ENCODE measurements around the gene DPYSL5. TPM values are rescaled to one million over a fixed set of nuclear protein-coding genes. Genes with fewer than 3 reads are reported as not detected.

The DPYSL5 gene
- total and polyA plus RNA-seq, 2 donors (not counting 3 experiments of a cell fraction or from before 2014, with no cell fraction given), result not detected

DNA sequence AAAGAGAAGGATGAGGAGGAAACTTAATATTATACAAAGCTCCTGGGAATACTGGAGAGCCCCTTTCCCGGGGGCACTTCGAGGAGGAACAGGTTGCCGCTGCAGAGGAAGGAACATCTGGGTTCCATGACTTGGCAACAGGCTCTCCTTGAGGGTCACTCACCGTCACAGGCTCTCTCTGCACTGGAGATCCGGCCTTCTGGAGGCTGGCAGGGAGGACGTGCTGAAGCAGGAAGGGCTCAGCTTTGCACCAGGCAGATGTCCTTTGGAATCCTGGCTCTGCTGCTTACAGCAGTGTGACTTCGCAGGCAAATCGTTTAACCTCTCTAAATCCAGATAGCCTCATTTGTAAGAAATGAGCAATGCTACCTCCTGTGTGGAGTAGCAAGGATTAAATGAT is 2.9 kb upstream of the DPYSL5 start:
- H3K27me3 ChIP-seq (ENCODE audit: control insufficient read depth in 2 of 2, insufficient read depth in 2 of 2, low read length in 2 of 2), result peaks cover 44 to 62% of the 10 kb centered on the region in 2 experiments
- H3K4me3 ChIP-seq (replicated peaks in 1 of 3; ENCODE audit: insufficient read depth in 1 of 3, low read depth in 1 of 3, low read length in 3 of 3), result no peak overlapping the region
- ChIA-PET POLR2A (no interaction called here), CTCF (interaction anchor here (1.0 to 3.9 kb wide), 16 partner anchors 10 to 448 kb away, joined by 3 to 210 read pairs (median 9); partner anchors contain the start of gene OST4)
- H3K9me3 ChIP-seq (replicated peaks; ENCODE audit: control insufficient read depth, insufficient read depth, low read length), result no peaks in the 10 kb centered on the region
- dilution Hi-C loops (cut with MboI; ENCODE audit: extremely low pct_ligation_motif_present, low sequenced_read_pairs) (no loop called here), intact Hi-C loops (cut with micrococcal nuclease) (loop anchor here (5.0 kb wide), 2 partner anchors 77 to 242 kb away; partner anchors contain the start of gene KHK)
- no peak overlapping the region for H3K9ac ChIP-seq (replicated peaks; ENCODE audit: extremely low read depth, insufficient read depth, low read length)
- TF ChIP-seq POLR2A (IDR thresholded peaks at IDR 0.05; ENCODE audit: low read depth, low read length), result no peak
- TF ChIP-seq GATA2 (IDR thresholded peaks at IDR 0.05; ENCODE audit: insufficient read depth, insufficient read length, low read depth, low read length), result no peak
- no peak for TF ChIP-seq MAX (IDR thresholded peaks at IDR 0.05; ENCODE audit: insufficient read depth, insufficient read length)
- no peak for TF ChIP-seq JUN (IDR thresholded peaks at IDR 0.05; ENCODE audit: borderline replicate concordance, insufficient read depth, insufficient read length, low read depth)
- no peak for TF ChIP-seq POLR2AphosphoS5 (IDR thresholded peaks at IDR 0.05; ENCODE audit: insufficient read depth, low read depth, low read length)
- no peak for TF ChIP-seq FOS (IDR thresholded peaks at IDR 0.05; ENCODE audit: borderline replicate concordance, insufficient read depth, low read length)
- H3K79me2 ChIP-seq (ENCODE audit: control insufficient read depth, insufficient read depth, low read length), result no peaks in the 10 kb centered on the region
- no peak overlapping the region for H3K27ac ChIP-seq (ENCODE audit: insufficient read depth, low read depth, low read length)
- H2AFZ ChIP-seq (ENCODE audit: low read depth, low read length), result no peak overlapping the region
- H4K20me1 ChIP-seq (replicated peaks; ENCODE audit: control insufficient read depth, extremely low read depth, insufficient read depth, low read length), result no peaks in the 10 kb centered on the region
- no peaks in the 10 kb centered on the region for H3K36me3 ChIP-seq (ENCODE audit: control insufficient read depth in 2 of 2, extremely low read depth in 1 of 2, insufficient read depth in 2 of 2, low read length in 2 of 2)
- DNase-seq (ENCODE audit: low read depth, low spot score) (no peak), FAIRE-seq (no peak)
- no peaks in the 10 kb centered on the region for H3K9me1 ChIP-seq (replicated peaks; ENCODE audit: control insufficient read depth, extremely low read depth, insufficient read depth, low read length)
- no TSS peak for BruUV-seq (replicated peaks)
- no peak overlapping the region for H3K4me2 ChIP-seq (ENCODE audit: insufficient read depth, low read length)
- H3K4me1 ChIP-seq (ENCODE audit: control insufficient read depth, extremely low read depth, insufficient read depth, low read length), result peaks cover 4% of the 10 kb centered on the region
